GM03348 (cell line): ENCODE results near the gene CD8B.

Experiments used
- DNase-seq: peaks from one replicate; pipeline ENCODE4 v3.0.0; 2012; ENCODE audit warnings: low spot score

The CD8B gene

GRCh38 chr2:86774862-86775261 is 86.8 kb downstream of the CD8B start:
- DNase-seq: no peak

- no peak for DNase-seq
Measured at GRCh38 chr2:86772611-86773010, 89.1 kb downstream of the CD8B start.

- DNase-seq: no peak
Measured at GRCh38 chr2:86770816-86771301, 90.8 kb downstream of the CD8B start.

GRCh38 chr2:86769838-86770237 is 91.8 kb downstream of the CD8B start:
- no peak for DNase-seq

- no peak for DNase-seq
Measured at GRCh38 chr2:86768189-86768949, 93.3 kb downstream of the CD8B start.
